NCI-H82 treated with DMSO at 0.1 percent for 48 hours (cell line): ENCODE data around the gene ACBD4.

Experiments
- DNase-seq: peaks from one replicate; lab custom pipeline; 2025; ENCODE audit not compliant: unreplicated experiment; lab: John Stamatoyannopoulos, UW

The ACBD4 gene

GRCh38 chr17:45104029-45104428 lies 31.5 kb upstream of the ACBD4 start:
- DNase-seq = no peak

- DNase-seq = no peak
Observed at GRCh38 chr17:45104497-45104896, 31.0 kb upstream of the ACBD4 start.

- DNase-seq = no peak
Observed at GRCh38 chr17:45104907-45105624, 30.4 kb upstream of the ACBD4 start.

GRCh38 chr17:45106096-45106495 lies 29.4 kb upstream of the ACBD4 start:
- no peak for DNase-seq

- no peak for DNase-seq
Observed at GRCh38 chr17:45106582-45106981, 28.9 kb upstream of the ACBD4 start.

- DNase-seq = no peak
Observed at GRCh38 chr17:45107293-45108010, 28.0 kb upstream of the ACBD4 start.

- DNase-seq = no peak
Observed at GRCh38 chr17:45108051-45108450, 27.4 kb upstream of the ACBD4 start.

GRCh38 chr17:45108595-45109521 lies 26.6 kb upstream of the ACBD4 start:
- no peak for DNase-seq

- DNase-seq = no peak
Observed at GRCh38 chr17:45110676-45111611, 24.5 kb upstream of the ACBD4 start.

- no peak for DNase-seq
Observed at GRCh38 chr17:45111850-45112249, 23.6 kb upstream of the ACBD4 start.

GRCh38 chr17:45112559-45113423 lies 22.7 kb upstream of the ACBD4 start:
- DNase-seq = no peak

GRCh38 chr17:45113424-45113754 lies 22.1 kb upstream of the ACBD4 start:
- no peak for DNase-seq

GRCh38 chr17:45114117-45114932 lies 21.2 kb upstream of the ACBD4 start:
- DNase-seq = no peak

- no peak for DNase-seq
Observed at GRCh38 chr17:45115015-45115625, 20.4 kb upstream of the ACBD4 start.

GRCh38 chr17:45115871-45116270 lies 19.6 kb upstream of the ACBD4 start:
- DNase-seq = no peak

- no peak for DNase-seq
Observed at GRCh38 chr17:45116434-45117016, 19.0 kb upstream of the ACBD4 start.

GRCh38 chr17:45117334-45117733 lies 18.2 kb upstream of the ACBD4 start:
- no peak for DNase-seq
